ENCODE data around the gene RNU1-3.
"Not testable (repeated sequence)": the region's sequence is repeated elsewhere in the genome, so short reads cannot be mapped to it uniquely, and the experiment has no call there.

The RNU1-3 gene

DNA sequence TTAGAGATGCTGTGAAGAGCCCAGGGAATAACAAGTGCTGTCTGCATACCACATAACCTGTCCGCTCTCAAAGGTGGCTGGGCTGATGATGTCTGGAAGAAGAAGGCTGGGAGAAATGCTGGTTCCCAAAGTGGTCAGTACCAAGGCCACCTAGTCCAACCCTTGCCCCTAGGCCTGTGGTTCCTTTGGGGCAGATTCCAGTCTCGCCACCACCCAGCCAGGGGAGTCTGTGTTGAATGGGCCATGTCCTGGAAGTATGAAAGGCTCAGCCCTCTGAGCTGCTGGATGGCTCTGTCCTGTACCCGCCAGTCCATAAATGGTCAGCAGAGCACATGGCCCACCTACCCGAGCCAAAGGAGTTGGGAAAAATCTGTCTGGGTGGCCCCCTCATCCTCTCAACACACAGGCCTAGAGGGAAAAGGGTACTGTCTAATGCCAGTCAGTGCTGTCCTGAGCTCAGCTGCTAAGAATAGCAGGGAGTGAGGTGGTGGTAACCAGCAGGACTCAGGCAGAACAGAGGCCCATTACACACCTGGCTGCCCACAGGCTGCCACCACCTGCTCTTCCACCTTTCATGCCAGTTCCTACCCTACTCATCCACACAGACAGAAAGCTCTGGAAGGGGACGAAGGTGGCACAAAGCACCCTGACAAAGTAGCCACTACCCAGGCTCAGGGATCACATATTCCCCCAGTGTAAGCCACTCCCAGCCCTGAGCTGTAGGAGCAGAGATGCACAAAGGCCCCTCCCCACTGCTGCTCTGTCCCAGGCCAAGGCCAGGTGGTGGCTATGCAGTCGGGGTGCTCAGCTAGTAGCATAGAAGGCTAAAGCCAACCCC, 28.6 kb downstream of the RNU1-3 start:
- H3K4me3 ChIP-seq (ENCODE audit: control insufficient read depth, low read depth, low read length); DNase-seq (ENCODE audit: low read depth): not testable (repeated sequence)

DNA sequence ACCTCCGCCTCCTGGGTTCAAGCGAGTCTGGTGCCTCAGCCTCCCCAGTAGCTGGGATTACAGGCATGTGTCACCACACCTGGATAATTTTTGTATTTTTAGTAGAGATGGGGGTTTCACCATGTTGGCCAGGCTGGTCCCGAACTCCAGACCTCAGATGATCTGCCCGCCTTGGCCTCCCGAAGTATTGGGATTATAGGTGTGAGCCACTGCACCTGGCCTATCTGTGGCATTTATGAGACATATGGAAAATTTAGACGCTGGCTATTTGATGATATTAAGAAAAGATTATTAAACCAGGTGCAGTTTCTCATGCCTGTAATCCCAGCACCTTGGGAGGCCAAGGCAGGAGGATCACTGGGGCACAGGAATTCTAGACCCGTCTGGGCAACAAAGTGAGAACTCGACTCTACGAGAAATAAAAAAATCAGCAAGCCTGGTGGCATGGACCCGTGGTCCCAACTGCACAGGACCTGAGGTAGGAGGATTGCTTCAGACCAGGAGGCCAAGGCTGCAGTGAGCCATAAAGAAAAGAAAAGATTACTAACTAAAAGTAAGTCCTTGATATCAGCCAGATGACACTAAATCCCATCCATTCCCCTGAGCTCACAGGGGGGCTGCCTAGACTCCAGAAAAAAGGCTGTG, 30.1 kb downstream of the RNU1-3 start:
- H3K4me3 ChIP-seq (ENCODE audit: control insufficient read depth, low read depth, low read length); DNase-seq (ENCODE audit: low read depth): not testable (repeated sequence)

DNA sequence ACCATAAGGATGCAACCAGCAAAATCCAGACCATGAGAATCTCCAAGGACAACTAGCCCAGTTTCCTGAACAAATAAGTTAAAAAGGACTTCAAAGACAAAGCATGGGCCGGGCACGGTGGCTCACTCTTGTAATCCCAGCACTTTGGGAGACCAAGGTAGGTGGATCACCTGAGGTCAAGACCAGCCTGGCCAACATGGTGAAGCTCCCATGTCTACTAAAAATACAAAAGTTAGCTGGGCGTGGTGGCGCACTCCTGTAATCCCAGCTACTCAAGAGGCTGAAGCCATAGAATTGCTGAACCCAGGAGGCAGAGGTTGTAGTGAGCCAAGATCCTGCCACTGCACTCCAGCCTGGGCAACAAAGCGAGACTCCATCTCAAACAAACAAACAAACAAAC, 30.8 kb downstream of the RNU1-3 start:
- H3K4me3 ChIP-seq (ENCODE audit: control insufficient read depth, low read depth, low read length); DNase-seq (ENCODE audit: low read depth): not testable (repeated sequence)

GRCh38 chr1:16633540-16634282, 33.0 kb downstream of the RNU1-3 start:
- DNase-seq (ENCODE audit: low read depth), result not testable (repeated sequence)

GRCh38 chr1:16632044-16632850, 34.5 kb downstream of the RNU1-3 start:
- DNase-seq (ENCODE audit: low read depth); H3K4me3 ChIP-seq (ENCODE audit: control insufficient read depth, low read depth, low read length): not testable (repeated sequence)

More at GRCh38 chr1:16633540-16634282, 33.0 kb downstream of the RNU1-3 start:
- not testable (repeated sequence) for H3K4me3 ChIP-seq (ENCODE audit: control insufficient read depth, low read depth, low read length)

GRCh38 chr1:16631248-16632043, 35.3 kb downstream of the RNU1-3 start:
- DNase-seq (ENCODE audit: low read depth), result no peak
- TF ChIP-seq, protein P1, sequence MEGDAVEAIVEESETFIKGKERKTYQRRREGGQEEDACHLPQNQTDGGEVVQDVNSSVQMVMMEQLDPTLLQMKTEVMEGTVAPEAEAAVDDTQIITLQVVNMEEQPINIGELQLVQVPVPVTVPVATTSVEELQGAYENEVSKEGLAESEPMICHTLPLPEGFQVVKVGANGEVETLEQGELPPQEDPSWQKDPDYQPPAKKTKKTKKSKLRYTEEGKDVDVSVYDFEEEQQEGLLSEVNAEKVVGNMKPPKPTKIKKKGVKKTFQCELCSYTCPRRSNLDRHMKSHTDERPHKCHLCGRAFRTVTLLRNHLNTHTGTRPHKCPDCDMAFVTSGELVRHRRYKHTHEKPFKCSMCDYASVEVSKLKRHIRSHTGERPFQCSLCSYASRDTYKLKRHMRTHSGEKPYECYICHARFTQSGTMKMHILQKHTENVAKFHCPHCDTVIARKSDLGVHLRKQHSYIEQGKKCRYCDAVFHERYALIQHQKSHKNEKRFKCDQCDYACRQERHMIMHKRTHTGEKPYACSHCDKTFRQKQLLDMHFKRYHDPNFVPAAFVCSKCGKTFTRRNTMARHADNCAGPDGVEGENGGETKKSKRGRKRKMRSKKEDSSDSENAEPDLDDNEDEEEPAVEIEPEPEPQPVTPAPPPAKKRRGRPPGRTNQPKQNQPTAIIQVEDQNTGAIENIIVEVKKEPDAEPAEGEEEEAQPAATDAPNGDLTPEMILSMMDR (conservative IDR thresholded peaks at IDR 0.05; ENCODE audit: control insufficient read depth, insufficient read depth, low read depth, low read length), result no peak
- no peak overlapping the region for H3K4me3 ChIP-seq (ENCODE audit: control insufficient read depth, low read depth, low read length)

DNA sequence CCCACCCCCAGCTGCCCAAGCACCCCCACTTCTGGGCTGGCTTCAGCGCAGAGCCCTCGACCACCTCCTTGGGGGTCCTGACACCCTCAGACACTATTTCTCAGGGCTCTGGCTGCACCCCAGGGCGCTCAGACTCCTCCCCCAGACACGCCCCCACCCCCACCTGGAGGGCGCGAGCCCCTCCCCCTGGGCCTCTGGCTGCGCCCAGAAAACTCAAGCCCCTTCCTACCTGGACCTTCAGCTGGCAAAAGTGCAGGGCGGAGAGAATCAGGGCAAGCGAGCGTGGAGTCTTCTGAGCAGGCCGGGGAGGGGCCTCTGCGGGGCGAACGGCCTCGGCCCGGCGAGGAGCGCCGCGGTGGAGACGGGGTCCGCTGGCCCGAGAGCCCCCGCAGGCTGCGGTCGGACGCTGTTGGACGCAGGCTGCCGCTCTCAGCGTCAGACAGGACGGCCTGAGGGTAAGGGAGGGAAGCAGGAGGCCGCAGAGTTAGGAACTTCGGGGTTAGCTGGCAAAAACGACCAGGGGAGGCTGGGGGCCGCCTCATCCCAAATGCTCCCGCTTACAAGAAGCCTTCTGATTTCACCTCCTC, 36.0 kb downstream of the RNU1-3 start:
- TF ChIP-seq, protein P1 (conservative IDR thresholded peaks at IDR 0.05; ENCODE audit: control insufficient read depth, insufficient read depth, low read depth, low read length), result no peak
- H3K4me3 ChIP-seq (ENCODE audit: control insufficient read depth, low read depth, low read length), result no peak overlapping the region
- DNase-seq (ENCODE audit: low read depth), result no peak

- not testable (repeated sequence) for DNase-seq (ENCODE audit: low read depth); H3K4me3 ChIP-seq (ENCODE audit: control insufficient read depth, low read depth, low read length)
These were observed 36.7 kb downstream of the RNU1-3 start for GRCh38 chr1:16629916-16630530.
